A375 (cell line): ENCODE data around the gene DUSP28. TPM values are rescaled to one million over a fixed set of nuclear protein-coding genes. Genes with fewer than 3 reads are reported as not detected.

Experiments used
- total RNA-seq: library from RNA; depleted of rRNA; stranded (reverse); fragments of >200 nt; shearing (Covaris generic); gene quantifications from 2 replicates; pipeline ENCODE4 v1.2.3, GENCODE V29; 2014; rRNA removed

DUSP28 gene, protein sequence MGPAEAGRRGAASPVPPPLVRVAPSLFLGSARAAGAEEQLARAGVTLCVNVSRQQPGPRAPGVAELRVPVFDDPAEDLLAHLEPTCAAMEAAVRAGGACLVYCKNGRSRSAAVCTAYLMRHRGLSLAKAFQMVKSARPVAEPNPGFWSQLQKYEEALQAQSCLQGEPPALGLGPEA
- total RNA-seq = 5.9 and 6.7 TPM in 2 replicates

DNA sequence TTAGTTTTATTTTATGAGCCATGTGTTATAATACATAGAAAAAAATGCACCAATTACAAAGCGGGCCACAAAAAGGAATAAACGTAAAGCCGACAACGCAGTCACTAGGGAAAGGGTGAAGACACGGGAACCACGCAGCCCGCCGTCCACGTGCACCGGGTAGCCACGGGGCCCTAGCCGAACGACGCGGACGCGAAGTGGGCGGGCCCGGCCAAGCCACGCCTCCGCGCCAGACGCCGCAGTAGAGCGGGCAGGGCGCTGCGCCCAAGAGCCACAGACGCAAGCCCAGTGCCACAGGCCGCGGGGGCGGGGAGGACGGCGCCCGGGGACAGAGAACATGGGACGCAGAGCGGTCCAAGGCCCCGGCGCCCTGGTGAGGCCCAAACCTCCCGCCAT is at the start of gene DUSP28:
Gene DUSP28 (plus strand): TSS at position 274 of the 396 bp plus-strand sequence. CDS start 328 bp downstream, outside the sequence.

DNA sequence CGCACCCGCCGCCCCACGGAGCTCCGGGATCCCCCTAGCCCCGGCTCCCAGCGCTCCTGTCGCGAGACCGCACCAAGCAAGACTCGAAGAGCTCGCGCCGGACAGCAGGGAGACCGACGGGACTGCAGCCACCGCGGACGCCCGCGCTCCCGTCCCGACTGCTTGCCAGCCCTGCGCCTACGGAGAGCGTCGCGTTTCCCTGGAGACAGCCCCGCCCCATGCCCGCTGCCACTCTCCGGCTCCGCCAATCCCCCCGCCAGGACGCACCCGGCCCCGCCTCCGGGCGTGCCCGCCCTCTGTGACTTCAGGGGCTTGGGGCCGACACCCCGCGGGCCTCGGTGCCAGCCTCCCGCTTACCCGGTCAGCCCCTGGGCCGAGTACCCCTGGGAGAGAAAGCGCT is 2.3 kb upstream of the DUSP28 start, which contains the start of gene ANKMY1:
Gene ANKMY1 (minus strand): TSS at position 181 of the 400 bp plus-strand sequence. CDS start 653 bp downstream, outside the sequence.

DNA sequence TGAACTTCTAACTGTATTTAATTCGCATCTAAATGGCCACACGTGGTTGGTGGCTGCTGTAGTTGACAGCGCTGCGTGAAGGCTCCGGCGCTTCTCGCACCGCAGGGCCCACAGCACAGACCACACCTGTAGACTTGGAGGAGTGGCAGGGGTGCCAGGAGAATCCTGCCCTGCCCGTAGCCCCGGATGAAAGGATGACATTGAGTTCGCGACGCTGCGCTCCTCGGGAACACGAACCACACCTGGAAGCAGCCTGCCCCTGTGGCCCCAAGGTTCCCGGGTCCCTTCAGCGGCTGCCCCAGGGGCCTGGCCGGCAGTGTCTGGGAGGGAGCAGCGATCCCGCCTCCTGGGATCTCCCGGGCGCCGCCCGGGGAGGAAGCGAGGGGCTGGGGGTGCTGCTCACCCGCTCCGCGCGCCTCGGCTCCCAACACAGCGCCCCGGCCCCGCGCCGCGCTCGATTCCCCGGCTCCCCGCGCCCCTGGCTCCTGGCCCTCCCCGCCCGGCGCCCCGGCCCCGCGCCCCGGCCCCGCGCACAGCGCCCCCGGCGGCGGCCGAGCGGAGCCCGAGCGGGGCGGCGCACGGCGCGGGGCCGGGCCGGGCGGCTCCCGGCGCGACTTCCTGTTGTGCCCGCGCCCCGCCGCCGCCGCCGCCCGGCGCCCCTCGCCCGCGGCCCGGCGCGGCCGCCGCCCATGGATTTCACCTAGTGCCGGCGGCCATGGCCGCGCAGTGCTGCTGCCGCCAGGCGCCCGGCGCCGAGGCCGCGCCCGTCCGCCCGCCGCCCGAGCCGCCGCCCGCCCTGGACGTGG is 7.9 kb downstream of the DUSP28 start, which contains the start of gene RNPEPL1:
Gene RNPEPL1 (plus strand): TSS at position 613 of the 806 bp plus-strand sequence. CDS start 103 bp downstream, at position 716.

DNA sequence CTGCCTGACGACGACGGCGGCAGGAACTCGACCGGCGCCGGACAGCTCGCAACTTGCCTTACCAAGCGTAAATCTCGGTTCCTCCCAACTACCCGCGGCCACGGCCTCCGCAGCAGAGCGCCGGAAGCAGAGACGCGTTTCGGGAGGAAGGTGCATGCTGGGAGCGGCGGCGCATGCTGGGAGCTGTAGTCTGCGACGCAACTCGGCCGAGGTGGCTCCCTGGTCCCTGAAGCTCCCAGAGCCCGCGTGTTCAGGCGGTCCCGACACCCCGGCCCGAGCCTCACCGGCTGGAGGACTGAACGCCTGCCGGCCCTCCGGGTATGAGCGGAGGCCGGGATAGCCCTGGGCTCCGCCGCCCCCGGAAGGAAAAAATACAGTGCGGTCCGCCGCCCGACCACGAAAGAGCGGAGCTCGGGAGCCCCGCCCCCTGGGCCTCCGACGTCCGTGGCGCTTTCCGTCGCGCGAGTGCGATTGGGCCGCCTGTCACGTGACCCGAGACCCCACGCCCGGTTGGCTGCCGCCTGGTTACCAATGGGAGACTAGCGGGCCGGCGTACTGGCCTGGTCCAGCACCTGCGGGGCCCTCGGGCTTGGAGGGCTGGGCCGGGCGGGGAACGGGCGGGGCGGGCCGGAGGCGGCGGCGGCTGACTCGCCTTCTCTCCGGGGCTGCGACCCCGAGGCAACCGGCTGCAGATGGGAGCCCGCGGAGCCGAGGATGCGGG is 26.2 kb downstream of the DUSP28 start, which contains the start of gene CAPN10:
Gene CAPN10 (plus strand): TSS at position 537 of the 721 bp plus-strand sequence. CDS start 178 bp downstream, at position 715.

Other genes starting within 250 kb of the DUSP28 start
- 20.5 and 27.2 TPM in 2 replicates for gene GPC1, start 124.7 kb upstream of the DUSP28 start, total RNA-seq
- 8.8 and 11.7 TPM in 2 replicates for gene ANKMY1, start 2.4 kb upstream of the DUSP28 start, total RNA-seq
- gene RNPEPL1, start 8.1 kb downstream of the DUSP28 start, total RNA-seq = 9.3 and 19.0 TPM in 2 replicates
- gene CAPN10, start 26.4 kb downstream of the DUSP28 start, total RNA-seq = 22.7 and 28.2 TPM in 2 replicates
- gene GPR35, start 65.1 kb downstream of the DUSP28 start, total RNA-seq = 0.16 and 0.19 TPM in 2 replicates
- gene AQP12B, start 122.5 kb downstream of the DUSP28 start, total RNA-seq = not detected in 2 replicates
- not detected in 2 replicates for gene AQP12A, start 131.5 kb downstream of the DUSP28 start, total RNA-seq